Activated CD8-positive, alpha-beta memory T cell treated with anti-CD3 and anti-CD28 coated beads for 1 hour (primary cell): Measurements from ENCODE around the gene TMEM198.

Experiments used
- DNase-seq, 2 donors: peaks; one replicate each; pipeline ENCODE4 v3.0.0-alpha.2; 2020; ENCODE audit warnings: low read depth in 1 of 2; ENCODE audit errors: extremely low read depth in 1 of 2

TMEM198 gene

DNA sequence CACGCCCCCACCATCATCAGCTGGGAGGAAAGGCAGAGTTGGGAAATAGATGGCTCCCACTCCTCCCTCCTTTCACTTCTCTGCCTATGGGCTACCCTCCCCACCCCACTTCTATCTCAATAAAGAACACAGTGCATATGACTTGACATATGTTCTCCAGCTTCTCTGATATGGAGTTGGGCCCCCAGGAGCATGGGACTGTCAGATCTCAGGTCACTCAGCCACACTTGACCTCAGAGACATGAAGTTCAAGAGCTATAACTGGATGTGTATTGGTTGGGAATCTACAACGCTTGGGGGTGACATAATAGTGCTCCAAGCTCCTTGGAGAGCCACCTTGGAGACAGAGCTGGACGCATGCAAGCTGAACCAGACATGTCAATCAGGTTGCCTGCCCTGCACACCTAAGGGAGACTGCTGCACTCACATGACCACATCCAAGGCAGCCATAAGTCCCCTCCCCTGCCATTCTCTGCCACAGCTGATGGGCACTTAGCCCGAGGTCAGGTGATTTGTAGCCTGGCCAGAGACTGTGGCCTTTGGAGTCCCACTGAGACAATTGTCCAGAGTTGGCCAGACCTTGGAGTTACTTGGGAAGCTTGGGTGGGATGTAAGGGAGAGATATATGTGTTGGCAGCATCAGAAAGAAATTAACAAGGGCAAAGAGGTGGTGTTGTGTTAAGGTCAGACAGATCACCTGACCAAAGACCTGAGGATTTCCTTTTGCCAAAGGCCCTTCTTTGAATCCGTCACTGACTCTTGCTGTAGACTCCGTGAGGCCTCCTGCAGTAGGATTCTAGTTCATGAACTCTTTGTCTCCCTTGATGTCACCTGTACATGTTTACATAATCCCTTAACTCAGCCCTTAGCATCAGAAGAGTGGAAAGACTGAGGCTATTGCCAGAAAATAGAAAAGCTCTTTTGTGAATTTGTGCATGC lies 32.0 kb downstream of the TMEM198 start:
- DNase-seq: no peak

GRCh38 chr2:219576505-219577388 lies 32.9 kb downstream of the TMEM198 start:
- DNase-seq: no peak

DNA sequence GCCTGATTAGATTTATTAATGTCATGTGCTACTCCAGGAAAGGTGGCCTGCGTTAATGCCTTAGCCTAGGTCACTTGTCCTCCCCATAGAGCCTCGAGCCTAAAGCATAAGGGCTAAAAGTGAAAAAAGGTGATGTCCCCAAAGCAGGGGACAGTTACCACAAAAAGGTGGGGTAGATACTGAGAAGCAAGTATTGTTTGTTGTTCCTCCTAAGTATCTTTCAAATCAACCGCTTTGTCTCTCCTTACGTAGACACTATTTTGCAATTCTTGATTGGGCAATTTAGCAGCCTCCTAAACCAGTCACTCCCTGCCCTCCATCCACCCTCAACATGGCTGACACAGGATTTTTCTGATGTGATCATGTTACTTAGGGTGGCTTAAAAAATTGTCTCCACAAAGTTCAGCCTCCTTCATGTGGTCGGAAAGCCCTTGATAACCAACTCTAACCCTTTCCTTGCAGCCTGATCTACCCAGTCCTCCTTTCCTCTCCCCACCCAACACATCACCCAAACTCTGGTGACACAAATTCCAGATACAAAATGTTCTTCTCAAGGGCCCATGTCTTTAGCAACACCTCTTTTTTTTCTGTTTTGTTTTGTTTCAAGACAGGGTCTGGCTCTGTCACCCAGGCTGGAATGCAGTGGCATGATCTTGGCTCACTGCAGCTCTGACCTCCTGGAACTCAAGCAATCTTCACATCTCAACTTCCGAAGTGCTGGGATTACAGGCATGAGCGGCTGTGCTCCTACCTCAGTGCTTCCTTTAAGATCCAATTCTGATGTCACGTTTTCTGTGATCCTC lies 35.2 kb downstream of the TMEM198 start:
- DNase-seq: no peak

DNA sequence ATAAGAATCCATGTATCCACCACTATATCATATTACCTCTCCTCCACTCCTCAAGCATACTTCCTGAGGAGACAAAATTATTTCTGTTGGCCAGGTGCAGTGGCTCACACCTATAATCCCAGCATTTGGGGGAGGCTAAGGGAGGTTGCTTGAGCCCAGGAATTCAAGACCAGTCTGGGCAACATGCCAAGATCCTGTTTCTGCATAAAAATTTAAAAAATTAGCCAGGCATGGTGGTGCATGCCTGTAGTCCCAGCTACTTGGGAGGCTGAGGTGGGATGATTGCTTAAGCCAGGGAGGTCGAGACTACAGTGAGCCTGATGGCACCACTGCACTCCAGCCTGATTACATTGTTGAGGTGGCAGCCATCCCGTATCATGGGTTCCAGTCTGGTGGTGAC lies 37.5 kb downstream of the TMEM198 start:
- DNase-seq: no peak

GRCh38 chr2:219591091-219591490 lies 47.3 kb downstream of the TMEM198 start:
- DNase-seq: no peak

DNA sequence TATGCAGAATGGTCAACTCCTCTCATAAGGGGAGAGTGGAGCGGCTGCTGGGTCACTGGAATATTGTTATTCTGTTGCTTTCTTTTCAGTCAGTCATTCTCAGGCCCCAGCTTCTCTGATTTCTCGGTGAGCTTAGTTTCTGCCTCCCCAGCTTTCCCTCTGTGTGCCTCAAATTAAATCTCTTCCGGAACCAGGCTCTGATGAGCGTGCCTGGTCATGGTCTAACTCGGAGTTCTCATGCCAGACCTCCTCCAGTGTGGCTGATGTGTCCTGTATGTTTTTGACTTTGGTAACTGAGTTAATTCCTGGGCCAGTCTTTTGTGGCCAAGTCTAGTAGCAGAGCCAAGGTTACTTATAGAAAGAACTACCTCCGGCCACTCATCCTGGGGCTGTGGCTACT lies 48.9 kb downstream of the TMEM198 start:
- DNase-seq: no peak

DNA sequence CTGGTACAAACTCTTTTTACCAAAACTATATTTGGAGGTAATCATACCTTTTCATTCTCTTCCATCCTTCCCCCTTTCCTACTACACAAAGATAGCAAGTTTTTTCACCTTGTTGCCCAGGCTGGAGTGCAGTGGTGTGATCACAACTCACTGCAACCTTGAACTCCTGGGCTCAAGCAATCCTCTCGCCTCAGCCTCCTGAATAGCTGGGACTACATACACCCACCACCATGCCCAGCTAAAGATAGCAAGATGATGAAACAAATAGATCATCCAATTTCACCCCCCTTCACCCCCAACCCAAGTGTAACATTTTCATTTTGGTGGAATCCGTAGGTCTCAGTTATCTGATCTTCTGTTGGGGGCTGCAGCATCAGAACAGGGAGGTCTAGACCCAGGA lies 49.3 kb downstream of the TMEM198 start:
- DNase-seq: no peak

GRCh38 chr2:219595256-219595655 lies 51.4 kb downstream of the TMEM198 start:
- no peak for DNase-seq

DNA sequence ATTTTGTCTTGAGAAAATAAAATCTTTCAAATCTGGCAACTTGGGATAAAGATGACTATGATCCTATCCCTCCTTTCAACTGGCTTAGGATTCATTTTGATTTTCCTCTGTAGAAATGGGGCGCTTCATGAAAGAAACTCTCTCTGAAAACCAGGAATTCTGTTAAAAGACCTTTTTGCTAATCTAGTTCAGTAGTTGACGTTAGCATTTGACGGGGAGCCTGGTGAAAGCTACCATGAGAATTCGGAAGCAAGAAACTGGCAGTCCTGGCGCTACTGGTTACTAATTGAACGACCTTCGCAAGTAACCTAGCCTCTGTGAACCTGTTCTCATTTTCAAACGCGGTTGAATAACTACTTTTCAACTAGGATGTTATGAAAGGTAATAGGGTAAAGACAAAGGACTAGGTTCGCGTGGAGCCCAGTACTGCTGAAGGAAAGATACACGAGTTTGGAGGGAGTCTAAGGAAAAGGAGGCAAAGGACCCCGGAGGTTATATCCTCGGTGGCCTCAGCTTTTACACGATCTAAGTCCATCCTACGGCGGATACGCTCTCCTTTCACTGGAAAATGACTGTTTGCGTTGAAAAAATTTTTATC lies 53.2 kb downstream of the TMEM198 start:
- DNase-seq: no peak

DNA sequence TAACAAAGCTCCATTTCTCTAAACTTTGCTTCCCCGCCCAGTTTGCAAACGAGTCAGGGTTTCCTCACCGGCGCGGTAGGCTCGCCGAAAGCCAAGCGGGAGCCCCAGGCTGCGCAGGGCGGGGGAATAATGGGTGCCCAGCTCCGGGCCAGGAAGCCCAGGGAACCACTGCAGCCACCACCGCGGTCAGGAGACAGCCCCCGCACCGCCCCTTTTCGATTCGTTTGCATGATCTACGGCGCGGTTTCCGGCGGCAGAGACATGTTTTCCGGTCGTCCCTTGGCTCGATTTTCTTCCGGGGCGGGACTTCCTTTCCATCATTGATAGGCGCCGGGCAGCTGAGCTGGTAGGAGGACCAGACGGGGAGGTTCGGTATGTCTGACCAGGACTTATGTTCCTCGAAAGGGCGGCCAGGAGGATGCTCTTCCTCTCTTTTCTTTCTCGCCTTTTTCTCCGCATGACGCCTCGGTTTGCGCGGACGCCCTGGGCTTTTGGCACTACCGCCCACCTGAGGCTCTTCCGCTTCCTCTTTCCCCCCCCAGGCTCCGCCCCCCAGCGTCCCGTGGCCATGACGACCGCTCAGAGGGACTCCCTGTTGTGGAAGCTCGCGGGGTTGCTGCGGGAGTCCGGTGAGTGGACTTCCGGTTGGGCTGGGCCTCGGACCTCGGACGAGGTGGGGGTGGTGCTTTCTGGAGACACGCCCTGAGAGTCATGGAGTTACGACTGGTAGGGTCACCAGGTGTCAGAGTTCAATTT lies 53.9 kb downstream of the TMEM198 start, which contains the start of gene STK11IP:
Gene STK11IP, plus strand, starts transcription at position 306 of the 756 bp plus-strand sequence. Its CDS starts 263 bp downstream, at position 569.
- DNase-seq: peak; percentile 61 to 80

GRCh38 chr2:219598308-219599078 lies 54.7 kb downstream of the TMEM198 start:
- DNase-seq: no peak
